SU-DHL-6 (cell line): Measurements from ENCODE around the gene NOS1AP.

Source experiments
- H2AFZ ChIP-seq: fragments of 200-600 bp; sonication (generic); 2 replicates; pipeline ENCODE4 v1.6.1; 2014; ENCODE audit warnings: low read depth, mild to moderate bottlenecking, moderate library complexity, mixed read lengths, antibody characterized with exemption, low read length; ENCODE audit not compliant: severe bottlenecking
- H3F3A ChIP-seq: fragments of 200-600 bp; shearing (Covaris generic); 2 replicates; pipeline ENCODE4 v1.6.0; 2016; ENCODE audit warnings: antibody characterized with exemption, mild to moderate bottlenecking; ENCODE audit not compliant: insufficient read depth
- H3K27ac ChIP-seq: fragments of 200-600 bp; sonication (generic); 2 replicates; pipeline ENCODE4 v1.5.1; 2016; ENCODE audit warnings: low read depth, mild to moderate bottlenecking, low read length, moderate library complexity, mixed read lengths
- H3K27me3 ChIP-seq: fragments of 200-600 bp; sonication (generic), shearing (Covaris generic); 2 replicates; pipeline ENCODE4 v1.6.0; 2014; ENCODE audit warnings: mild to moderate bottlenecking, low read length
- H3K36me3 ChIP-seq: fragments of 200-600 bp; sonication (generic); 2 replicates; pipeline ENCODE4 v1.6.1; 2014; ENCODE audit warnings: mild to moderate bottlenecking, low read length, mixed read lengths
- H3K4me2 ChIP-seq: fragments of 300-600, 200-600 bp; shearing (Covaris generic), sonication (generic); 2 replicates; pipeline ENCODE4 v1.6.0; 2014; ENCODE audit warnings: low read length, low read depth, mild to moderate bottlenecking; ENCODE audit not compliant: poor library complexity, severe bottlenecking
- H3K4me3 ChIP-seq: fragments of 200-600 bp; sonication (generic); 2 replicates; pipeline ENCODE4 v1.5.1; 2014; ENCODE audit warnings: antibody characterized with exemption, low read length, mild to moderate bottlenecking, mixed read lengths; ENCODE audit not compliant: insufficient read depth, poor library complexity, severe bottlenecking
- H3K79me2 ChIP-seq: fragments of 200-600 bp; sonication (generic); 2 replicates; pipeline ENCODE4 v1.6.1; 2014; ENCODE audit warnings: mild to moderate bottlenecking, low read length, moderate library complexity; ENCODE audit not compliant: insufficient read depth
- H3K9ac ChIP-seq: fragments of 200-600 bp; sonication (generic); 2 replicates; pipeline ENCODE4 v1.7.0; 2014; ENCODE audit warnings: mild to moderate bottlenecking, low read length
- H3K9me2 ChIP-seq: fragments of 200-600 bp; sonication (generic); replicated peaks from 2 replicates; pipeline ENCODE4 v1.6.1; 2014; ENCODE audit warnings: low read length; ENCODE audit not compliant: insufficient read depth
- H3K9me3 ChIP-seq: fragments of 200-600 bp; sonication (generic); 2 replicates; pipeline ENCODE4 v1.6.1; 2014; ENCODE audit warnings: low read length, mixed read lengths; ENCODE audit not compliant: insufficient read depth
- H4K20me1 ChIP-seq: fragments of 200-600 bp; sonication (generic); 2 replicates; pipeline ENCODE4 v1.6.1; 2014; ENCODE audit warnings: low read depth, mild to moderate bottlenecking, antibody characterized with exemption, low read length, moderate library complexity, mixed read lengths
- CTCF ChIP-seq: fragments of 200-600 bp; sonication (generic); IDR thresholded peaks from one replicate; pipeline ENCODE4 v1.5.1; 2017; ENCODE audit warnings: antibody characterized with exemption, mild to moderate bottlenecking, low read length, moderate library complexity; ENCODE audit not compliant: insufficient read depth, poor library complexity, severe bottlenecking
- EZH2phosphoT487 ChIP-seq: fragments of 200-600 bp; sonication (generic), shearing (Covaris generic); conservative IDR thresholded peaks from 2 replicates; pipeline ENCODE4 v1.6.1; 2018; ENCODE audit warnings: mild to moderate bottlenecking, antibody characterized with exemption, low read length, moderate library complexity, mixed read lengths

NOS1AP gene

GRCh38 chr1:162372159-162373071 is 302.9 kb downstream of the NOS1AP start:
- no peak for TF ChIP-seq EZH2phosphoT487
- TF ChIP-seq CTCF: no peak
- Histone ChIP-seq H3K9me2 (no peaks in the 10 kb centered on the region), H3K4me3 (no peak overlapping the region), H2AFZ (no peak overlapping the region), H3K9ac (no peak overlapping the region), H4K20me1 (no peaks in the 10 kb centered on the region), H3K79me2 (no peaks in the 10 kb centered on the region), H3K4me2 (no peak overlapping the region), H3K27me3 (no peaks in the 10 kb centered on the region), H3K27ac (no peak overlapping the region), H3K36me3 (no peaks in the 10 kb centered on the region), H3K9me3 (no peaks in the 10 kb centered on the region), H3F3A (no peaks in the 10 kb centered on the region)

GRCh38 chr1:162373072-162373427 is 303.6 kb downstream of the NOS1AP start:
- Histone ChIP-seq H3F3A (no peaks in the 10 kb centered on the region), H3K79me2 (no peaks in the 10 kb centered on the region), H4K20me1 (no peaks in the 10 kb centered on the region), H3K27me3 (no peaks in the 10 kb centered on the region), H3K9ac (no peak overlapping the region), H3K9me3 (no peaks in the 10 kb centered on the region), H3K36me3 (no peaks in the 10 kb centered on the region), H2AFZ (no peak overlapping the region), H3K4me2 (no peak overlapping the region), H3K4me3 (no peak overlapping the region), H3K27ac (no peak overlapping the region), H3K9me2 (no peaks in the 10 kb centered on the region)
- TF ChIP-seq CTCF (no peak), EZH2phosphoT487 (no peak)

- H3K9me2 ChIP-seq: no peaks in the 10 kb centered on the region
- H3K27me3 ChIP-seq: no peaks in the 10 kb centered on the region
- no peak overlapping the region for H2AFZ ChIP-seq
- H3K79me2 ChIP-seq: no peaks in the 10 kb centered on the region
- no peak for TF ChIP-seq EZH2phosphoT487
- TF ChIP-seq CTCF: no peak
- no peaks in the 10 kb centered on the region for H3K9me3 ChIP-seq
- no peak overlapping the region for H3K4me2 ChIP-seq
- no peaks in the 10 kb centered on the region for H4K20me1 ChIP-seq
- no peak overlapping the region for H3K27ac ChIP-seq
- no peak overlapping the region for H3K4me3 ChIP-seq
- H3K9ac ChIP-seq: no peak overlapping the region
- H3F3A ChIP-seq: no peaks in the 10 kb centered on the region
- no peaks in the 10 kb centered on the region for H3K36me3 ChIP-seq
Measured at GRCh38 chr1:162373541-162374260, 304.2 kb downstream of the NOS1AP start.
